Mesenchymal stem cell (in vitro differentiated cells and primary cell): Measurements from ENCODE around the gene DIAPH2.

ENCODE experiments used
- DNase-seq: peaks from one replicate; pipeline ENCODE4 v3.0.0-alpha.2; 2013
- H2AFZ ChIP-seq: one replicate; pipeline ENCODE4 v1.6.1; 2013; ENCODE audit warnings: low read depth, mild to moderate bottlenecking, control low read depth, inconsistent platforms, low read length, moderate library complexity
- H2AK5ac ChIP-seq: 2 replicates; pipeline ENCODE4 v1.6.1; 2013; ENCODE audit warnings: low read length, moderate library complexity, mild to moderate bottlenecking, inconsistent platforms; ENCODE audit not compliant: severe bottlenecking
- H2BK120ac ChIP-seq: one replicate; pipeline ENCODE4 v1.6.1; 2013; ENCODE audit warnings: low read depth, mild to moderate bottlenecking, inconsistent platforms, low read length, moderate library complexity
- H2BK12ac ChIP-seq, 2 experiments: one replicate each; pipeline ENCODE4 v1.6.1; 2013; ENCODE audit warnings: inconsistent platforms in 2 of 2, low read length in 2 of 2, mild to moderate bottlenecking in 2 of 2, moderate library complexity in 2 of 2, control low read depth in 1 of 2
- H2BK15ac ChIP-seq: one replicate; pipeline ENCODE4 v1.6.1; 2013; ENCODE audit warnings: mild to moderate bottlenecking, low read depth, inconsistent platforms; ENCODE audit not compliant: poor library complexity, severe bottlenecking
- H2BK5ac ChIP-seq: 2 replicates; pipeline ENCODE4 v1.6.1; 2013; ENCODE audit warnings: low read depth, mild to moderate bottlenecking, low read length, control low read depth, inconsistent platforms; ENCODE audit not compliant: poor library complexity, severe bottlenecking
- H3K14ac ChIP-seq, 2 experiments: one replicate each; pipeline ENCODE4 v1.6.1; 2013; ENCODE audit warnings: inconsistent platforms in 2 of 2, low read length in 2 of 2, control low read depth in 1 of 2, mild to moderate bottlenecking in 1 of 2, moderate library complexity in 1 of 2
- H3K18ac ChIP-seq, 2 experiments: one replicate each; pipeline ENCODE4 v1.6.1; 2013; ENCODE audit warnings: inconsistent platforms in 2 of 2, low read length in 2 of 2, control low read depth in 1 of 2, low read depth in 1 of 2, mild to moderate bottlenecking in 1 of 2
- H3K23ac ChIP-seq, 2 experiments: one replicate each; pipeline ENCODE4 v1.6.1; 2013; ENCODE audit warnings: inconsistent platforms in 2 of 2, low read length in 2 of 2, mild to moderate bottlenecking in 2 of 2, moderate library complexity in 2 of 2, control low read depth in 1 of 2
- H3K27ac ChIP-seq: 2 replicates; pipeline ENCODE4 v1.5.1; 2013; ENCODE audit warnings: mild to moderate bottlenecking, moderate library complexity, low read length, control low read depth, inconsistent platforms; ENCODE audit not compliant: poor library complexity, severe bottlenecking
- H3K27me3 ChIP-seq, 2 experiments: 2 replicates each; pipeline versions ENCODE4 v1.6.1 to v1.7.0; 2013; ENCODE audit warnings: low read length in 2 of 2, mild to moderate bottlenecking in 2 of 2, moderate library complexity in 2 of 2, control low read depth in 1 of 2, inconsistent platforms in 1 of 2; ENCODE audit not compliant: control insufficient read depth in 1 of 2, insufficient read depth in 1 of 2
- H3K36me3 ChIP-seq, 2 experiments: 2 replicates each; pipeline versions ENCODE4 v1.6.1 to v1.7.0; 2013; ENCODE audit warnings: low read length in 2 of 2, control low read depth in 1 of 2, inconsistent platforms in 1 of 2, low read depth in 1 of 2, mild to moderate bottlenecking in 1 of 2; ENCODE audit not compliant: insufficient read depth in 2 of 2, control insufficient read depth in 1 of 2
- H3K4ac ChIP-seq, 2 experiments: one replicate each; pipeline ENCODE4 v1.6.1; 2013; ENCODE audit warnings: inconsistent platforms in 2 of 2, low read length in 2 of 2, mild to moderate bottlenecking in 2 of 2, moderate library complexity in 2 of 2, control low read depth in 1 of 2, low read depth in 1 of 2
- H3K4me1 ChIP-seq: 2 replicates; pipeline ENCODE4 v1.6.1; 2013; ENCODE audit warnings: low read depth, low read length, control low read depth; ENCODE audit not compliant: control insufficient read depth, insufficient read depth
- H3K4me2 ChIP-seq: 2 replicates; pipeline ENCODE4 v1.6.1; 2013; ENCODE audit warnings: low read length, mild to moderate bottlenecking, inconsistent platforms; ENCODE audit not compliant: poor library complexity, severe bottlenecking
- H3K4me3 ChIP-seq, 2 experiments: 2 replicates each; pipeline versions ENCODE4 v1.5.1 to v1.7.0; 2013; ENCODE audit warnings: low read length in 2 of 2, mild to moderate bottlenecking in 2 of 2, control low read depth in 1 of 2, low read depth in 1 of 2; ENCODE audit not compliant: insufficient read depth in 1 of 2
- H3K79me1 ChIP-seq: replicated peaks from 2 replicates; pipeline ENCODE4 v1.6.1; 2013; ENCODE audit warnings: mild to moderate bottlenecking, control low read depth, low read length, inconsistent platforms; ENCODE audit not compliant: poor library complexity, severe bottlenecking
- H3K9ac ChIP-seq: 2 replicates; pipeline ENCODE4 v1.7.0; 2013; ENCODE audit warnings: mild to moderate bottlenecking, low read length, moderate library complexity
- H3K9me3 ChIP-seq: 2 replicates; pipeline ENCODE4 v1.7.0; 2013; ENCODE audit warnings: mild to moderate bottlenecking, low read length; ENCODE audit not compliant: control insufficient read depth
- H4K8ac ChIP-seq: one replicate; pipeline ENCODE4 v1.6.1; 2013; ENCODE audit warnings: inconsistent platforms, mild to moderate bottlenecking, low read length, moderate library complexity
- H4K91ac ChIP-seq: one replicate; pipeline ENCODE4 v1.6.1; 2013; ENCODE audit warnings: mild to moderate bottlenecking, low read length, inconsistent platforms
- WGBS: methylation state at CpG from one replicate; pipeline ENCODE4 v1.1.7; 2013; ENCODE audit warnings: mixed read lengths; 5-methylcytosine and 5-hydroxymethylcytosine counted together

The DIAPH2 gene

GRCh38 chrX:97050392-97050791, 365.8 kb downstream of the DIAPH2 start:
- Histone ChIP-seq H3K4me2 (no peak overlapping the region), H3K79me1 (no peaks in the 10 kb centered on the region), H4K8ac (no peak overlapping the region), H3K4ac (no peak overlapping the region), H3K36me3 (no peaks in the 10 kb centered on the region), H3K18ac (no peak overlapping the region), H3K9ac (no peak overlapping the region), H3K9me3 (no peaks in the 10 kb centered on the region), H3K27me3 (no peaks in the 10 kb centered on the region), H2AFZ (no peak overlapping the region), H2BK15ac (no peak overlapping the region), H2AK5ac (no peak overlapping the region), H3K14ac (no peak overlapping the region), H3K27ac (no peak overlapping the region), H3K23ac (no peak overlapping the region), H2BK120ac (no peak overlapping the region), H3K4me3 (no peak overlapping the region), H2BK12ac (no peak overlapping the region), H4K91ac (no peak overlapping the region), H2BK5ac (no peak overlapping the region), H3K4me1 (no peaks in the 10 kb centered on the region)
- no peak for DNase-seq
- no CpG with 5 or more reads among the region's 2 CpGs for WGBS

- Histone ChIP-seq H3K4me1 (no peaks in the 10 kb centered on the region), H3K9me3 (no peaks in the 10 kb centered on the region), H3K27ac (no peak overlapping the region), H3K4me2 (no peak overlapping the region), H2BK15ac (no peak overlapping the region), H3K14ac (no peak overlapping the region), H3K27me3 (no peaks in the 10 kb centered on the region), H3K4ac (no peak overlapping the region), H3K4me3 (no peak overlapping the region), H2BK120ac (no peak overlapping the region), H2AFZ (no peak overlapping the region), H2BK5ac (no peak overlapping the region), H4K8ac (no peak overlapping the region), H3K23ac (no peak overlapping the region), H3K18ac (no peak overlapping the region), H3K36me3 (no peaks in the 10 kb centered on the region), H4K91ac (no peak overlapping the region), H3K79me1 (no peaks in the 10 kb centered on the region), H3K9ac (no peak overlapping the region), H2BK12ac (no peak overlapping the region), H2AK5ac (no peak overlapping the region)
- no peak for DNase-seq
- 100% methylated on average over 1 of the region's 4 CpGs for whole genome bisulfite sequencing
Observed at GRCh38 chrX:97057349-97057909, 372.8 kb downstream of the DIAPH2 start.

- Histone ChIP-seq H2BK120ac (no peak overlapping the region), H3K14ac (no peak overlapping the region), H3K4me1 (no peaks in the 10 kb centered on the region), H3K18ac (no peak overlapping the region), H3K4me3 (no peak overlapping the region), H4K91ac (no peak overlapping the region), H3K9me3 (no peaks in the 10 kb centered on the region), H2BK12ac (no peak overlapping the region), H2BK5ac (no peak overlapping the region), H2AFZ (no peak overlapping the region), H2AK5ac (no peak overlapping the region), H4K8ac (no peak overlapping the region), H3K9ac (no peak overlapping the region), H3K27me3 (no peaks in the 10 kb centered on the region), H3K4ac (no peak overlapping the region), H2BK15ac (no peak overlapping the region), H3K79me1 (no peaks in the 10 kb centered on the region), H3K4me2 (no peak overlapping the region), H3K27ac (no peak overlapping the region), H3K23ac (no peak overlapping the region), H3K36me3 (no peaks in the 10 kb centered on the region)
- no peak for DNase-seq
- WGBS: 70% methylated on average over 2 of the region's 4 CpGs
Observed at GRCh38 chrX:97060020-97060419, 375.4 kb downstream of the DIAPH2 start.

GRCh38 chrX:97065066-97065465, 380.4 kb downstream of the DIAPH2 start:
- Histone ChIP-seq H2BK12ac (no peak overlapping the region), H3K4me3 (no peak overlapping the region), H3K36me3 (no peaks in the 10 kb centered on the region), H3K23ac (no peak overlapping the region), H3K9me3 (no peaks in the 10 kb centered on the region), H3K79me1 (no peaks in the 10 kb centered on the region), H2BK15ac (no peak overlapping the region), H4K8ac (no peak overlapping the region), H3K4me1 (no peaks in the 10 kb centered on the region), H4K91ac (no peak overlapping the region), H3K4ac (no peak overlapping the region), H3K18ac (no peak overlapping the region), H3K27ac (no peak overlapping the region), H2AK5ac (no peak overlapping the region), H2BK120ac (no peak overlapping the region), H2AFZ (no peak overlapping the region), H2BK5ac (no peak overlapping the region), H3K4me2 (no peak overlapping the region), H3K14ac (no peak overlapping the region), H3K9ac (no peak overlapping the region), H3K27me3 (no peaks in the 10 kb centered on the region)
- WGBS: 84% methylated on average over 3 of the region's 5 CpGs
- DNase-seq: no peak
